Breast epithelium (tissue), 4 donors: ENCODE measurements around the gene LRP3. TPM values are rescaled to one million over a fixed set of nuclear protein-coding genes. Genes with fewer than 3 reads are reported as not detected.
"Not testable (repeated sequence)": the region's sequence is repeated elsewhere in the genome, so short reads cannot be mapped to it uniquely, and the experiment has no call there.

Experiments used
- DNase-seq, 2 donors: peaks; one replicate each; pipeline ENCODE4 v3.0.0-alpha.2; 2019; ENCODE audit warnings: low spot score in 2 of 2
- H3K27ac ChIP-seq, 2 donors: fragments of 200-600 bp; sonication (generic) in 1 of 2; one replicate each; pipeline ENCODE4 v1.5.1; 2016 to 2019; ENCODE audit warnings: mild to moderate bottlenecking in 1 of 2
- H3K27me3 ChIP-seq, 2 donors: fragments of 200-600 bp; sonication (generic) in 1 of 2; one replicate each; pipeline versions ENCODE4 v1.5.1 to v1.6.0; 2017 to 2019; ENCODE audit warnings: control low read depth in 1 of 2, mild to moderate bottlenecking in 1 of 2
- H3K36me3 ChIP-seq: fragments of 200-600 bp; one replicate; pipeline ENCODE4 v1.5.1; 2019
- H3K4me1 ChIP-seq, 2 donors: fragments of 200-600 bp; sonication (generic); one replicate each; pipeline ENCODE4 v1.5.1; 2016 to 2019; ENCODE audit warnings: control low read depth in 1 of 2
- H3K4me3 ChIP-seq, 3 donors: fragments of 200-600 bp; sonication (generic); 1 replicate in 2 of 3; 2 replicates in 1 of 3; pipeline ENCODE4 v1.5.1; 2016 to 2019; ENCODE audit warnings: mild to moderate bottlenecking in 3 of 3, moderate library complexity in 2 of 3
- H3K9me3 ChIP-seq, 2 donors: fragments of 200-600 bp; sonication (generic) in 1 of 2; one replicate each; pipeline ENCODE4 v1.5.1; 2016 to 2019; ENCODE audit warnings: control low read depth in 1 of 2
- POLR2A ChIP-seq: fragments of 450-650 bp; IDR thresholded peaks from one replicate; pipeline ENCODE4 v1.6.1; 2016; ENCODE audit warnings: antibody characterized with exemption, mild to moderate bottlenecking, moderate library complexity
- POLR2AphosphoS5 ChIP-seq, 3 donors: sonication (generic); formaldehyde crosslinking; IDR thresholded peaks; one replicate each; pipeline ENCODE4 v1.6.1; 2017; ENCODE audit warnings: antibody characterized with exemption in 3 of 3
- intact Hi-C: fragments of 100-400 bp; cut with DNase I; formaldehyde crosslinking; loops from one replicate; pipeline ENCODE4 v1.15.1; 2023; ENCODE audit warnings: low total_unique reads
- total RNA-seq, 3 donors: library from RNA; depleted of rRNA; stranded (reverse); fragments of >200 nt; gene quantifications; one replicate each; pipeline ENCODE4 v1.1.0, GENCODE V29; 2016
- TF ChIP-seq, protein P1 (sequence below), 3 donors: fragments of 450-650 bp; IDR thresholded peaks; one replicate each; pipeline ENCODE4 v1.5.1; 2016 to 2017; ENCODE audit warnings: antibody characterized with exemption in 3 of 3, mild to moderate bottlenecking in 3 of 3, moderate library complexity in 3 of 3

The LRP3 gene
- total RNA-seq, 3 donors from 2014 or later, result 15.1 to 29.5 (median 23.8) TPM

DNA sequence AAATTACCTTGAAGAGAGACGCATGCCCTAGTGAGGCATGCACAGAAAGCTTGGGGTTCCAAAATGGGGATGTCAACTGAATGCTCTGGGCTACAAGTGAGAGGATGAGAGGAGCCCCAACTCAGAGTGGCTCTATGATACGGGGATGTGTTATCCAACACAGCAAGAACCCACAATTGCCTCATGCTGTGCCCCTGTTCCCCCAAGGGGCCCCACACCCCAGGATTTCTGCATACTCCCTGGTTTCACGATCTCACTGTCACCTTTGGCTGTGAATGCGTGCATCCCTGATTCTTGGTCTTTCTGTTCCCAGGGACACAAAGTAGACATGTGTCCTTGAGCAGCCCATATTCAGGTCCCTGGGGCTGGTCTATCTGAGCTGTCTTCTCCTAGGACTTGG is 32.9 kb upstream of the LRP3 start:
- Histone ChIP-seq H3K36me3 (no peaks in the 10 kb centered on the region), H3K27me3 (no peaks in the 10 kb centered on the region), H3K27ac (no peak overlapping the region), H3K4me3 (no peak overlapping the region), H3K9me3 (no peaks in the 10 kb centered on the region), H3K4me1 (no peaks in the 10 kb centered on the region)
- DNase-seq, result no peak
- TF ChIP-seq, protein P1, sequence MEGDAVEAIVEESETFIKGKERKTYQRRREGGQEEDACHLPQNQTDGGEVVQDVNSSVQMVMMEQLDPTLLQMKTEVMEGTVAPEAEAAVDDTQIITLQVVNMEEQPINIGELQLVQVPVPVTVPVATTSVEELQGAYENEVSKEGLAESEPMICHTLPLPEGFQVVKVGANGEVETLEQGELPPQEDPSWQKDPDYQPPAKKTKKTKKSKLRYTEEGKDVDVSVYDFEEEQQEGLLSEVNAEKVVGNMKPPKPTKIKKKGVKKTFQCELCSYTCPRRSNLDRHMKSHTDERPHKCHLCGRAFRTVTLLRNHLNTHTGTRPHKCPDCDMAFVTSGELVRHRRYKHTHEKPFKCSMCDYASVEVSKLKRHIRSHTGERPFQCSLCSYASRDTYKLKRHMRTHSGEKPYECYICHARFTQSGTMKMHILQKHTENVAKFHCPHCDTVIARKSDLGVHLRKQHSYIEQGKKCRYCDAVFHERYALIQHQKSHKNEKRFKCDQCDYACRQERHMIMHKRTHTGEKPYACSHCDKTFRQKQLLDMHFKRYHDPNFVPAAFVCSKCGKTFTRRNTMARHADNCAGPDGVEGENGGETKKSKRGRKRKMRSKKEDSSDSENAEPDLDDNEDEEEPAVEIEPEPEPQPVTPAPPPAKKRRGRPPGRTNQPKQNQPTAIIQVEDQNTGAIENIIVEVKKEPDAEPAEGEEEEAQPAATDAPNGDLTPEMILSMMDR (IDR thresholded peaks at IDR 0.05), result no peak
- TF ChIP-seq POLR2AphosphoS5 (IDR thresholded peaks at IDR 0.05) (no peak), POLR2A (no peak)
- intact Hi-C loops, result no loop called here

GRCh38 chr19:33163481-33163880 is 30.6 kb upstream of the LRP3 start:
- intact Hi-C loops, result no loop called here
- Histone ChIP-seq H3K27me3 (no peaks in the 10 kb centered on the region), H3K27ac (no peak overlapping the region), H3K4me3 (no peak overlapping the region), H3K36me3 (no peaks in the 10 kb centered on the region), H3K4me1 (no peaks in the 10 kb centered on the region), H3K9me3 (no peaks in the 10 kb centered on the region)
- TF ChIP-seq POLR2A, result no peak
- TF ChIP-seq, protein P1 (IDR thresholded peaks at IDR 0.05), result no peak
- TF ChIP-seq POLR2AphosphoS5 (IDR thresholded peaks at IDR 0.05), result no peak
- DNase-seq, result no peak

- H3K27ac ChIP-seq, intact Hi-C loops, H3K36me3 ChIP-seq, H3K27me3 ChIP-seq, H3K4me1 ChIP-seq, H3K4me3 ChIP-seq, DNase-seq, H3K9me3 ChIP-seq: not testable (repeated sequence)
These were observed 28.1 kb upstream of the LRP3 start for GRCh38 chr19:33166037-33166436.

- H3K27ac ChIP-seq, result no peak overlapping the region
- no peaks in the 10 kb centered on the region for H3K4me1 ChIP-seq
- no peak overlapping the region for H3K4me3 ChIP-seq
- intact Hi-C loops, result no loop called here
- no peak for DNase-seq
- H3K27me3 ChIP-seq, result no peaks in the 10 kb centered on the region
- H3K9me3 ChIP-seq, result no peaks in the 10 kb centered on the region
- TF ChIP-seq POLR2A (no peak), POLR2AphosphoS5 (IDR thresholded peaks at IDR 0.05) (no peak)
- TF ChIP-seq, protein P1 (IDR thresholded peaks at IDR 0.05), result no peak
- H3K36me3 ChIP-seq, result no peaks in the 10 kb centered on the region
These were observed 26.7 kb upstream of the LRP3 start for GRCh38 chr19:33167438-33167837.

- no peak for DNase-seq
- intact Hi-C loops, result no loop called here
- TF ChIP-seq, protein P1 (IDR thresholded peaks at IDR 0.05), result no peak
- TF ChIP-seq POLR2A, result no peak
- no peak for TF ChIP-seq POLR2AphosphoS5 (IDR thresholded peaks at IDR 0.05)
- Histone ChIP-seq H3K4me1 (no peaks in the 10 kb centered on the region), H3K4me3 (no peak overlapping the region), H3K27ac (no peak overlapping the region), H3K27me3 (no peaks in the 10 kb centered on the region), H3K36me3 (no peaks in the 10 kb centered on the region), H3K9me3 (no peaks in the 10 kb centered on the region)
These were observed 25.6 kb upstream of the LRP3 start for GRCh38 chr19:33168528-33168927.

GRCh38 chr19:33171222-33171795 is 22.8 kb upstream of the LRP3 start:
- H3K27me3 ChIP-seq, result no peaks in the 10 kb centered on the region
- no peak for DNase-seq
- no peak overlapping the region for H3K27ac ChIP-seq
- no peaks in the 10 kb centered on the region for H3K36me3 ChIP-seq
- H3K4me1 ChIP-seq, result peaks cover 0 to 7% of the 10 kb centered on the region in 2 donors
- no peak overlapping the region for H3K4me3 ChIP-seq
- no peak for TF ChIP-seq POLR2AphosphoS5 (IDR thresholded peaks at IDR 0.05)
- TF ChIP-seq, protein P1 (IDR thresholded peaks at IDR 0.05), result no peak
- TF ChIP-seq POLR2A, result no peak
- H3K9me3 ChIP-seq, result no peaks in the 10 kb centered on the region
- intact Hi-C loops, result loop anchor here (10.0 kb wide), 1 partner anchor 1843 kb away; no protein-coding TSS in a partner anchor
